Skeletal muscle tissue (tissue), 4 donors: ENCODE data around the gene GRM2. TPM values are rescaled to one million over a fixed set of nuclear protein-coding genes. Genes with fewer than 3 reads are reported as not detected.
"Not testable (repeated sequence)": the region's sequence is repeated elsewhere in the genome, so short reads cannot be mapped to it uniquely, and the experiment has no call there.

Source experiments
- H3K27ac ChIP-seq: one replicate; pipeline ENCODE4 v1.7.0; 2013; ENCODE audit warnings: mild to moderate bottlenecking, low read depth, low read length, inconsistent platforms
- H3K27me3 ChIP-seq, 3 donors: one replicate each; pipeline ENCODE4 v1.7.0; 2013; ENCODE audit warnings: low read length in 3 of 3; ENCODE audit not compliant: control insufficient read depth in 3 of 3, insufficient read depth in 3 of 3
- H3K36me3 ChIP-seq, 3 donors: one replicate each; pipeline ENCODE4 v1.7.0; 2013; ENCODE audit warnings: low read length in 3 of 3; ENCODE audit not compliant: control insufficient read depth in 3 of 3, insufficient read depth in 3 of 3
- H3K4me1 ChIP-seq, 3 donors: one replicate each; pipeline ENCODE4 v1.7.0; 2013; ENCODE audit warnings: low read length in 3 of 3, mild to moderate bottlenecking in 3 of 3; ENCODE audit not compliant: control insufficient read depth in 3 of 3, insufficient read depth in 3 of 3
- H3K4me3 ChIP-seq, 3 donors: one replicate each; pipeline ENCODE4 v1.7.0; 2013; ENCODE audit warnings: low read length in 3 of 3
- H3K9ac ChIP-seq, 3 donors: one replicate each; pipeline ENCODE4 v1.7.0; 2013; ENCODE audit warnings: low read length in 3 of 3, mild to moderate bottlenecking in 3 of 3, moderate library complexity in 2 of 3, low read depth in 1 of 3
- H3K9me3 ChIP-seq, 3 donors: one replicate each; pipeline ENCODE4 v1.7.0; 2013; ENCODE audit warnings: low read length in 3 of 3; ENCODE audit not compliant: control insufficient read depth in 3 of 3
- total RNA-seq: library from RNA; depleted of rRNA; stranded (reverse); fragments of >200 nt; gene quantifications from one replicate; pipeline ENCODE4 v1.2.3, GENCODE V29; 2014
- donor health status: Osteomylitis.

Gene GRM2
- total RNA-seq, 1 donor from 2014 or later: not detected

- no peak overlapping the region for H3K27ac ChIP-seq
- no peak overlapping the region for H3K9ac ChIP-seq
These were observed 29.1 kb downstream of the GRM2 start for GRCh38 chr3:51735950-51736349.

GRCh38 chr3:51739110-51739509, 32.2 kb downstream of the GRM2 start:
- no peak overlapping the region for H3K27ac ChIP-seq
- no peaks in the 10 kb centered on the region for H3K4me1 ChIP-seq
- peaks cover 0 to 3% (median 0%) of the 10 kb centered on the region in 3 donors for H3K27me3 ChIP-seq
- no peak overlapping the region for H3K9ac ChIP-seq
- H3K4me3 ChIP-seq: no peak overlapping the region
- H3K9me3 ChIP-seq: no peaks in the 10 kb centered on the region
- no peaks in the 10 kb centered on the region for H3K36me3 ChIP-seq

More at GRCh38 chr3:51735950-51736349, 29.1 kb downstream of the GRM2 start:
- peaks cover 0 to 3% (median 3%) of the 10 kb centered on the region in 3 donors for H3K27me3 ChIP-seq
- no peaks in the 10 kb centered on the region for H3K36me3 ChIP-seq
- no peaks in the 10 kb centered on the region for H3K9me3 ChIP-seq
- H3K4me1 ChIP-seq: no peaks in the 10 kb centered on the region
- no peak overlapping the region for H3K4me3 ChIP-seq

DNA sequence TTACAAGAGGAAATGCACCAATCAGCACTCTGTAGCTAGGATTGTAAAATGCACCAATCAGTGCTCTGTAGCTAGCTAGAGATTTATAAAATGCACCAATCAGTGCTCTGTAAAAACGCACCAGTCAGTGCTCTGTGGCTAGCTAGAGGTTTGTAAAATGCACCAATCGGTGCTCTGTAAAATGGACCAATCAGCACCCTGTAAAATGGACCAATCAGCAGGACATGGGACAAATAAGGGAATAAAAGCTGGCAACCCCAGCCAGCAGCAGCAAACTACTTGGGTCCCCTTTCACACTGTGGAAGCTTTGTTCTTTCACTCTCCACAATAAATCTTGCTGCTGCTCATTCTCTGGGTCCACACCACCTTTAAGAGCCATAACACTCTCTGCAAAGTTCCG, 35.5 kb downstream of the GRM2 start:
- not testable (repeated sequence) for H3K4me3 ChIP-seq, H3K4me1 ChIP-seq, H3K9me3 ChIP-seq, H3K36me3 ChIP-seq, H3K9ac ChIP-seq, H3K27me3 ChIP-seq, H3K27ac ChIP-seq

GRCh38 chr3:51742978-51743377, 36.1 kb downstream of the GRM2 start:
- not testable (repeated sequence) for H3K9me3 ChIP-seq

GRCh38 chr3:51747840-51748239, 41.0 kb downstream of the GRM2 start:
- Histone ChIP-seq H3K9me3 (no peaks in the 10 kb centered on the region), H3K27ac (no peak overlapping the region), H3K36me3 (no peaks in the 10 kb centered on the region), H3K27me3 (no peaks in the 10 kb centered on the region), H3K4me3 (no peak overlapping the region), H3K9ac (no peak overlapping the region), H3K4me1 (no peaks in the 10 kb centered on the region)

More at GRCh38 chr3:51742978-51743377, 36.1 kb downstream of the GRM2 start:
- H3K4me1 ChIP-seq, H3K27ac ChIP-seq, H3K27me3 ChIP-seq, H3K36me3 ChIP-seq, H3K4me3 ChIP-seq, H3K9ac ChIP-seq: not testable (repeated sequence)

GRCh38 chr3:51748327-51748726, 41.5 kb downstream of the GRM2 start:
- H3K4me1 ChIP-seq: no peaks in the 10 kb centered on the region
- H3K9ac ChIP-seq: no peak overlapping the region
- H3K4me3 ChIP-seq: no peak overlapping the region
- no peaks in the 10 kb centered on the region for H3K27me3 ChIP-seq
- no peak overlapping the region for H3K27ac ChIP-seq
- no peaks in the 10 kb centered on the region for H3K9me3 ChIP-seq
- no peaks in the 10 kb centered on the region for H3K36me3 ChIP-seq

- Histone ChIP-seq H3K4me3 (no peak overlapping the region), H3K27me3 (no peaks in the 10 kb centered on the region), H3K9me3 (no peaks in the 10 kb centered on the region), H3K27ac (no peak overlapping the region), H3K9ac (no peak overlapping the region), H3K4me1 (no peaks in the 10 kb centered on the region), H3K36me3 (no peaks in the 10 kb centered on the region)
These were observed 44.0 kb downstream of the GRM2 start for GRCh38 chr3:51750878-51751277.

GRCh38 chr3:51751287-51751686, 44.4 kb downstream of the GRM2 start:
- Histone ChIP-seq H3K4me3 (no peak overlapping the region), H3K4me1 (no peaks in the 10 kb centered on the region), H3K9ac (no peak overlapping the region), H3K36me3 (no peaks in the 10 kb centered on the region), H3K9me3 (no peaks in the 10 kb centered on the region), H3K27me3 (no peaks in the 10 kb centered on the region), H3K27ac (no peak overlapping the region)

GRCh38 chr3:51753763-51754750, 47.2 kb downstream of the GRM2 start:
- not testable (repeated sequence) for H3K27ac ChIP-seq, H3K9me3 ChIP-seq, H3K9ac ChIP-seq, H3K27me3 ChIP-seq, H3K36me3 ChIP-seq, H3K4me3 ChIP-seq, H3K4me1 ChIP-seq

DNA sequence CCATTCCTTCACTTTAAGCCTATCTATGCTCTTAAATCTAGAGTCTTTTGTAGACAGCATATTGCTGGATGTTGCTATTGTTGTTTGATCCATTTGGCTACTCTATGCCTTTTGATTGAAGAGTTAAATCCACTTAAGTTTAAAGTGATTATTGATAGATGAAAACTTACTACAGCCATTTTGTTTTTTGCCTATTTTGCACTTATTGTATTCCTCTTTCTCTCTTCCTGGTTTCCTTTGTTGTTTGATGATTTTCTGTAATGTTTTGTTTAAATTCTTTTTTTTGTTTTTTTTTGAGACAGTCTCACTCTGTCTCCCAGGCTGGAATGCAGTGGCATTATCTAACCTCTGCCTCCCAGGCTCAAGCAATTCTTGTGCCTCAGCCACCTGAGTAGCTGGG, 52.3 kb downstream of the GRM2 start:
- no peaks in the 10 kb centered on the region for H3K27me3 ChIP-seq
- H3K4me3 ChIP-seq: no peak overlapping the region
- H3K36me3 ChIP-seq: no peaks in the 10 kb centered on the region
- H3K27ac ChIP-seq: no peak overlapping the region
- no peaks in the 10 kb centered on the region for H3K4me1 ChIP-seq
- no peak overlapping the region for H3K9ac ChIP-seq
- H3K9me3 ChIP-seq: peaks cover 4 to 9% (median 8%) of the 10 kb centered on the region in 3 donors
